Fibroblast of the aortic adventitia (primary cell): ENCODE results near the gene GPR17. TPM values are rescaled to one million over a fixed set of nuclear protein-coding genes. Genes with fewer than 3 reads are reported as not detected.
A peak's percentile ranks its signal among the peaks of the same experiment; 100 is the strongest.

Experiments used
- DNase-seq: peaks from one replicate; pipeline ENCODE4 v3.0.0-alpha.2; 2010; ENCODE audit warnings: low read depth
- H3K4me3 ChIP-seq: 2 replicates; pipeline ENCODE4 v1.5.1; 2011; ENCODE audit warnings: low read depth, mild to moderate bottlenecking, control low read depth, low read length, moderate library complexity
- total RNA-seq: library from RNA; depleted of rRNA; stranded (reverse); fragments of >200 nt; gene quantifications from 2 replicates; pipeline ENCODE4 v1.2.3, GENCODE V29; 2012; ENCODE audit warnings: low replicate concordance
- TF ChIP-seq, protein P1 (sequence below): IDR thresholded peaks from 2 replicates; pipeline ENCODE4 v1.5.1; 2011; ENCODE audit warnings: mild to moderate bottlenecking, low read length, control low read depth, inconsistent platforms; ENCODE audit not compliant: insufficient read depth

The GPR17 gene
- total RNA-seq, 1 donor: not detected

- peak overlapping the region; percentile 82 for H3K4me3 ChIP-seq
- TF ChIP-seq, protein P1, sequence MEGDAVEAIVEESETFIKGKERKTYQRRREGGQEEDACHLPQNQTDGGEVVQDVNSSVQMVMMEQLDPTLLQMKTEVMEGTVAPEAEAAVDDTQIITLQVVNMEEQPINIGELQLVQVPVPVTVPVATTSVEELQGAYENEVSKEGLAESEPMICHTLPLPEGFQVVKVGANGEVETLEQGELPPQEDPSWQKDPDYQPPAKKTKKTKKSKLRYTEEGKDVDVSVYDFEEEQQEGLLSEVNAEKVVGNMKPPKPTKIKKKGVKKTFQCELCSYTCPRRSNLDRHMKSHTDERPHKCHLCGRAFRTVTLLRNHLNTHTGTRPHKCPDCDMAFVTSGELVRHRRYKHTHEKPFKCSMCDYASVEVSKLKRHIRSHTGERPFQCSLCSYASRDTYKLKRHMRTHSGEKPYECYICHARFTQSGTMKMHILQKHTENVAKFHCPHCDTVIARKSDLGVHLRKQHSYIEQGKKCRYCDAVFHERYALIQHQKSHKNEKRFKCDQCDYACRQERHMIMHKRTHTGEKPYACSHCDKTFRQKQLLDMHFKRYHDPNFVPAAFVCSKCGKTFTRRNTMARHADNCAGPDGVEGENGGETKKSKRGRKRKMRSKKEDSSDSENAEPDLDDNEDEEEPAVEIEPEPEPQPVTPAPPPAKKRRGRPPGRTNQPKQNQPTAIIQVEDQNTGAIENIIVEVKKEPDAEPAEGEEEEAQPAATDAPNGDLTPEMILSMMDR: no peak
- DNase-seq: no peak
Measured at GRCh38 chr2:127700527-127701192, 54.7 kb downstream of the GPR17 start.

DNA sequence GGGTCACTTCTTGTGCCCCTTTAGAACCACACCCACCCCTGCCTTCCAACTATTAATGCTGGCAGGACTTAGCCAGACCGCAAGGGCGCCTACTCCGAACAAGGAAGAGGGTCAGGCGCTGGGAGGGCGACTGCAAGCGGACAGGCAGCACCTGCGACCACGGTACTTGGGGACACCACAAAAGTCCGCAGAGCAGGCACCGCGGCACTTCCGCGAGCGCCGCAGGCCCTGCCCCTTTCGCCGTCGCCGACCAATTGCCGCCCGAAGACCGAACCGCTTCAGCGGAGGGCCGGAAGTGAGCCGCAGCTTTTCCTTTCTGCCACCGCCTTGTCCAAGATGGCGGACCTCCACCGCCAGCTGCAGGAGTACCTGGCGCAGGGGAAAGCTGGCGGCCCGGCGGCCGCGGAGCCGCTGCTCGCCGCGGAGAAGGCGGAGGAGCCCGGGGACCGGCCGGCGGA, 55.3 kb downstream of the GPR17 start, which contains the start of gene SFT2D3:
Gene SFT2D3 (plus strand): TSS at position 305 of the 458 bp plus-strand sequence. CDS start 32 bp downstream, at position 337.
- TF ChIP-seq, protein P1: peak; percentile 3
- peak within 1 kb of the TSS; percentile 82 for H3K4me3 ChIP-seq
- DNase-seq: peak; percentile 89

DNA sequence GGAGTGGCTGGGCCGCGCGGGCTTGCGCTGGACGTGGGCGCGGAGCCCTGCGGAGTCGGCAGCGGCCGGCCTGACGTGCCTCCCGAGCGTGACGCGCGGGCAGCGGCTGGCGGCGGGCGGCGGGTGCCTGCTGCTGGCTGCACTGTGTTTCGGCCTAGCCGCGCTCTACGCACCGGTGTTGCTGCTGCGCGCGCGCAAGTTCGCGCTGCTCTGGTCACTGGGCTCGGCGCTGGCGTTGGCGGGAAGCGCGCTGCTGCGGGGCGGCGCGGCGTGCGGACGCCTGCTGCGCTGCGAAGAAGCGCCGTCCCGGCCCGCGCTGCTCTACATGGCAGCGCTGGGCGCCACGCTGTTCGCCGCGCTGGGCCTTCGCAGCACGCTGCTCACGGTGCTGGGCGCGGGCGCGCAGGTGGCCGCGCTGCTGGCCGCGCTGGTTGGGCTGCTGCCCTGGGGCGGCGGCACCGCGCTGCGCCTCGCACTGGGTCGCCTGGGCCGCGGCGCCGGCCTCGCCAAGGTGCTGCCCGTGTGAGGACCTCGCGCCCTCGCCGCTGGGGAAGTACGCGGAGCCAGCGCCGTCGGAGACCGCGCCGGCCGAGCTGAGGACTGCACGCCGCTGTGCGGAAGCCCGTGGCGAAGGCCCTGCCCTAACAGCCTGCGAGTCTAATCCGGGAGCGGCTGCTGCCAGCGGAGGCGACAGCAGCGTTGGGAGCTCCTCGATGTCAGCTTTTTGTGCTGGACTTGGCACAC, 55.9 kb downstream of the GPR17 start:
- DNase-seq: peak; percentile 59
- TF ChIP-seq, protein P1: peak; percentile 32
- peak overlapping the region; percentile 82 for H3K4me3 ChIP-seq

Other genes with a start within 250 kb of the GPR17 start
- gene PROC, start 227.7 kb upstream of the GPR17 start, total RNA-seq: not detected in 2 replicates
- 37.7 and 176 TPM in 2 replicates for gene IWS1, start 119.7 kb upstream of the GPR17 start, total RNA-seq
- gene MYO7B, start 110.5 kb upstream of the GPR17 start, total RNA-seq: 0.18 TPM in 1 of 2 replicates, not detected in the other
- 7.8 and 11.3 TPM in 2 replicates for gene LIMS2, start 29.4 kb downstream of the GPR17 start, total RNA-seq
- gene SFT2D3, start 55.3 kb downstream of the GPR17 start, total RNA-seq: 3.5 and 7.0 TPM in 2 replicates
- gene WDR33, start 165.0 kb downstream of the GPR17 start, total RNA-seq: 17.8 and 34.4 TPM in 2 replicates
- 10.9 and 24.7 TPM in 2 replicates for gene POLR2D, start 212.0 kb downstream of the GPR17 start, total RNA-seq
- 7.6 and 12.4 TPM in 2 replicates for gene AMMECR1L, start 239.8 kb downstream of the GPR17 start, total RNA-seq